DND-41 (cell line): ENCODE data around the gene NEB.

Source experiments
- CTCF ChIP-seq: IDR thresholded peaks from 2 replicates; pipeline ENCODE4 v1.5.1; 2012; ENCODE audit warnings: borderline replicate concordance, low read length, moderate library complexity, mild to moderate bottlenecking; ENCODE audit not compliant: poor library complexity, severe bottlenecking; ENCODE audit errors: extremely low read depth
- EZH2 ChIP-seq: IDR thresholded peaks from 3 replicates; pipeline ENCODE4 v1.6.1; 2012; ENCODE audit warnings: borderline replicate concordance, low read depth, mild to moderate bottlenecking, moderate library complexity, low read length, inconsistent platforms; ENCODE audit not compliant: severe bottlenecking

- TF ChIP-seq CTCF (no peak), EZH2 (no peak)
Measured at GRCh38 chr2:151767536-151767935, 33.3 kb upstream of the NEB start.
